ENCODE results near the gene RFT1. TPM values are rescaled to one million over a fixed set of nuclear protein-coding genes. Genes with fewer than 3 reads are reported as not detected.

RFT1 gene
- total RNA-seq, 5 donors from 2014 or later (not counting 1 experiment from before 2014, with no cell fraction given), result 14.4 to 27.8 (median 26.6) TPM

DNA sequence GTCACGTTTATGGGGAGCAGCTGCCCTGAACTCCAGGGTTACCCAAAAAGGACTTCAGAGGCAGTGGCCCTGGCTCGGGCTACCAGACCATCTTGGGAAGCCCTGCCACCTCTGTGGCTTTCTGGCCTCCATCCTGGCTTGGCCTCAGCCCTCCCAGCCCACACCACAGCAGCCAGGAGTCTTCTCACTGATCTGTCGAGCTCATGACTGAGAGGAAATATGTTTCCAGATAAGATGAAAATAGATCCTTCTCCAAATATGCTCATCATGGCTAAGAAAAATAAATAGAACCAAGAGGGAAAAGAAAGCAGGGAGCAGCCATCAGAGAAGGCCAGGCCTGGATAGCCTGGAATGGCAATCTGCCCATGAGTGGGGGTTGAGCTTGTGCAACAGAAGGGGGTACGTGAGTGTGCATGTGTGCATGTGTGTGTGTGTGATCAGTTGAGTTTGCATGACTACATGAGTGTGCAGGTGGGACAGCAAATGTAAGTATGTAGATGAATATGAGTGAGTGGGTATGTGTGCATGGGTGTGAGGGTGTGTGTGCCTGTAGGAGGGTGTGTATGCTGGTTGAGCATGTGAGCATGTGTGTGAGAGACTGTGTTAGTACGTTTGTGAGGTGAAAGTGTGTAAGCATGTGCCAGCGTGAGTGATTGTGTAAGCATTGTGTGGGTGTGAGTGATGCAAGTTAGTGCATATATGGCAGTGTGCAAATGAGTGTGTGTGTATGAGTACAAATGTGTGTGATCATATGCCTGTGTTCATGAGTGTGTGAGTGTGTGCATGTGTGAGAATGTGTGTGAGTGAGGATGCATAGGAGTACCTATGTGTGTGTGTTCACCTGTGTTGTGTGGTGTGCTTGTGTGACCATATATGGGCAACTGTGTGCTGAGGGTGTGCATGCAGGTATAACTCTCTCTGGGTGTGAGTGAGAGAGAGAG is 9.9 kb upstream of the RFT1 start:
- DNase-seq, result no peak
- no peaks in the 10 kb centered on the region for H3K27me3 Mint-ChIP-seq
- Histone ChIP-seq H3K36me3 (ENCODE audit: control insufficient read depth in 2 of 2, extremely low read depth in 1 of 2, insufficient read depth in 1 of 2, low read length in 1 of 2) (no peaks in the 10 kb centered on the region), H3K4me3 (ENCODE audit: control insufficient read depth in 1 of 2, extremely low read depth in 1 of 2, low read length in 1 of 2) (no peak overlapping the region), H3K9me3 (no peaks in the 10 kb centered on the region), H3K27ac (ENCODE audit: low read length) (no peak overlapping the region), H3K4me1 (ENCODE audit: control insufficient read depth in 1 of 2, extremely low read depth in 1 of 2, insufficient read depth in 2 of 2, low read length in 2 of 2) (no peaks in the 10 kb centered on the region), H3K27me3 (replicated peaks in 1 of 2; ENCODE audit: control insufficient read depth in 2 of 2, extremely low read depth in 1 of 2, insufficient read depth in 2 of 2, low read length in 1 of 2) (no peaks in the 10 kb centered on the region)
- no peaks in the 10 kb centered on the region for H3K9me3 Mint-ChIP-seq
- H3K27ac Mint-ChIP-seq, result no peak overlapping the region
- CTCF ChIA-PET, result interaction anchor here in 1 of 2 donors (1.2 kb wide), 1 partner anchor 30 kb away, joined by 5 read pairs; no protein-coding TSS in a partner anchor
- H3K4me1 Mint-ChIP-seq, result no peaks in the 10 kb centered on the region
- no peak for ATAC-seq (replicated peaks in 1 of 4)
- H3K4me3 Mint-ChIP-seq, result no peak overlapping the region
- no peaks in the 10 kb centered on the region for H3K36me3 Mint-ChIP-seq
- POLR2A ChIA-PET, result no interaction called here
- WGBS (ENCODE audit: insufficient coverage), result 64% methylated on average over 5 of the region's 6 CpGs

DNA sequence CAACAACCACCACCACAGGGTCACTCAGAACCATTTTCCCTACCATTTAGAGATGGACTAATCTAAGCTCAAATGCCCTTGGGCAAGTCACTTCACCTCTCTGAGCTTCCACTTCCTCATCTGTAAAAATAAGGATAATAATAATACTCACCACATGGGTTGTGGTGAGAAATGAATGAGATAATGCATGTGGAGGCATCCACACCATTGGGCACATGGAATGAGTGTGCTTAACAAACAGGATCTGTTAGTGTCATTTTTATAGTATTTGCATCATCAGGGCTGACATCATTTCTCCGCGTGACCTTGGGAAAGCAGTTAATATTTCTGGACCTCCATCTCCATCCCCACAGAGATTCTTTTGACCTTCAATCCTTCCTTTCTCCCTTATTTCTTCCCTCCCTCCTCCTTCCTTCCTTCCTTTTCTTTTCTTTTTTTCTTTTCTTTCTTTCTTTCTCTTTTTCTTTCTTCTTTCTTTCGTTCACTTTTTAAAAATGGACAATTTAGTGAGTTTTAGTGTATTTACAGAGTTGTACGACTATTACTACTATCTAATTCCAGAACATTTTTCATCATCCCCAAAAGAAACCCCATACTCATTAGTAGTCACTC is 7.7 kb upstream of the RFT1 start:
- Mint-ChIP-seq H3K27me3 (no peaks in the 10 kb centered on the region), H3K9me3 (no peaks in the 10 kb centered on the region), H3K4me1 (peaks cover 0 to 3% (median 0%) of the 10 kb centered on the region in 3 donors), H3K36me3 (no peaks in the 10 kb centered on the region), H3K4me3 (no peak overlapping the region), H3K27ac (no peak overlapping the region)
- no CpG with 5 or more reads among the region's 4 CpGs for WGBS (ENCODE audit: insufficient coverage)
- Histone ChIP-seq H3K36me3 (ENCODE audit: control insufficient read depth in 2 of 2, extremely low read depth in 1 of 2, insufficient read depth in 1 of 2, low read length in 1 of 2) (no peaks in the 10 kb centered on the region), H3K4me1 (ENCODE audit: control insufficient read depth in 1 of 2, extremely low read depth in 1 of 2, insufficient read depth in 2 of 2, low read length in 2 of 2) (no peaks in the 10 kb centered on the region), H3K27ac (ENCODE audit: low read length) (no peak overlapping the region), H3K27me3 (replicated peaks in 1 of 2; ENCODE audit: control insufficient read depth in 2 of 2, extremely low read depth in 1 of 2, insufficient read depth in 2 of 2, low read length in 1 of 2) (no peaks in the 10 kb centered on the region), H3K4me3 (ENCODE audit: control insufficient read depth in 1 of 2, extremely low read depth in 1 of 2, low read length in 1 of 2) (no peak overlapping the region), H3K9me3 (no peaks in the 10 kb centered on the region)
- DNase-seq, result no peak
- POLR2A ChIA-PET, result no interaction called here
- no peak for ATAC-seq (replicated peaks in 1 of 4)
- CTCF ChIA-PET, result no interaction called here

DNA sequence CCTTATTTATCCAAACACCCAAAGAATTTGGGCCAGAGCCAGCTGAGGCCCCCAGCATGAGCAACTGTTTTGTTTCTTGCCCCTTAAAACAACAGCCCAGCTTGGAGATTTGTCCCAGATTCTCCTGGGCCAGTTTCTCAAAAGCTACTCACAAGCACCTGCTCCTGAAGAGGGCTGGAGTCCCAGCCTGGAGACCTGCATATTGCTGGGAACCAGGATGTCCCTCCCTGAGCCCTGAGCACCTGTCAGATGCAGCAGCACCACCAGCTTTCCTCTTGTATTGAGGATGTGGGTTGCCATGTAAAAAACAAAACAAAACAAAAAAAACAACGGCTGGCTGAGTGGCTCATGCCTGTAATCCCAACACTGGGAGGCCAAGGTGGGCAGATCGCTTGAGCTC is 7.0 kb upstream of the RFT1 start:
- Mint-ChIP-seq H3K4me3 (no peak overlapping the region), H3K4me1 (peaks cover 0 to 3% (median 1%) of the 10 kb centered on the region in 3 donors), H3K9me3 (no peaks in the 10 kb centered on the region), H3K36me3 (no peaks in the 10 kb centered on the region), H3K27me3 (no peaks in the 10 kb centered on the region), H3K27ac (no peak overlapping the region)
- Histone ChIP-seq H3K27me3 (replicated peaks in 1 of 2; ENCODE audit: control insufficient read depth in 2 of 2, extremely low read depth in 1 of 2, insufficient read depth in 2 of 2, low read length in 1 of 2) (no peaks in the 10 kb centered on the region), H3K4me1 (ENCODE audit: control insufficient read depth in 1 of 2, extremely low read depth in 1 of 2, insufficient read depth in 2 of 2, low read length in 2 of 2) (no peaks in the 10 kb centered on the region), H3K4me3 (ENCODE audit: control insufficient read depth in 1 of 2, extremely low read depth in 1 of 2, low read length in 1 of 2) (no peak overlapping the region), H3K9me3 (no peaks in the 10 kb centered on the region), H3K27ac (ENCODE audit: low read length) (no peak overlapping the region), H3K36me3 (ENCODE audit: control insufficient read depth in 2 of 2, extremely low read depth in 1 of 2, insufficient read depth in 1 of 2, low read length in 1 of 2) (no peaks in the 10 kb centered on the region)
- DNase-seq (no peak), ATAC-seq (replicated peaks in 1 of 4) (no peak)
- CTCF ChIA-PET, result no interaction called here
- POLR2A ChIA-PET, result no interaction called here
- no CpG with 5 or more reads among the region's 2 CpGs for WGBS (ENCODE audit: insufficient coverage)

DNA sequence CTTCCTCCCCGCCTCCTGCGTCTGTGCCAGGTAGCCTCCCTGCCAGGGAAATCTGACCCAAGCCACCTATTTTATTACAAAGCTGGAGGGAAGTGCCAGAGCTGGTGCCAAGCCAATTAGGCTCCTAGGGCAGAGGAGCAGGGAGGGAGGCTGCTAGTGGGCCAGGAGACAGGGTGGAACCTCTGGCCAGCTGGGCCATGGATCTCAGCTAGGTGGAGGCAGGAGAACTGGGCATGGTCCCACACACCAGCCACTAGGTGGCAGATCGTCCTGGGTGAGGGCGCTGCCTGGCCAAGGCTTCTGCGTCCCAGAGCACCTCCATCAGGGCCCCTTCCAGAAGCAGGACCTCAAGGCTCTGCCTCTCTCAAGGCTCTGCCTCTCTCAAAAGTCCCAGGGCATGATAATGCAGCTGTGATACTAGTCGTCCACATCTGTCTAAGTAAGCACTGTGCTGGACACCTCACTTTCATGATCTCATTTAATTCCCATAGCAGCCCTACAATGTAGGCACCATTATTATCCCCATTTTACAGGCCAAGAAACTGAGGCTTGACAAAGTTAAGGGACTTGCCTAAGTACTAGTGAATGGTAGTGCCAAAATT is 4.5 kb upstream of the RFT1 start:
- no peaks in the 10 kb centered on the region for H3K9me3 ChIP-seq
- Mint-ChIP-seq H3K9me3 (no peaks in the 10 kb centered on the region), H3K27me3 (no peaks in the 10 kb centered on the region), H3K36me3 (no peaks in the 10 kb centered on the region), H3K4me1 (peaks cover 15 to 20% (median 18%) of the 10 kb centered on the region in 3 donors), H3K4me3 (no peak overlapping the region), H3K27ac (no peak overlapping the region)
- H3K36me3 ChIP-seq (ENCODE audit: control insufficient read depth in 2 of 2, extremely low read depth in 1 of 2, insufficient read depth in 1 of 2, low read length in 1 of 2), result no peaks in the 10 kb centered on the region
- ATAC-seq (replicated peaks in 1 of 4), result peak; percentile 27 to 49 (median 31)
- no peaks in the 10 kb centered on the region for H3K27me3 ChIP-seq (replicated peaks in 1 of 2; ENCODE audit: control insufficient read depth in 2 of 2, extremely low read depth in 1 of 2, insufficient read depth in 2 of 2, low read length in 1 of 2)
- WGBS (ENCODE audit: insufficient coverage), result 11% methylated on average over 3 of the region's 6 CpGs
- CTCF ChIA-PET, result interaction anchor here (0.5 to 2.2 kb wide), 8 partner anchors 10 to 148 kb away, joined by 3 to 12 read pairs (median 4); partner anchors contain the start of gene PRKCD (in 1 of the 2)
- no peak overlapping the region for H3K4me3 ChIP-seq (ENCODE audit: control insufficient read depth in 1 of 2, extremely low read depth in 1 of 2, low read length in 1 of 2)
- peak in 33 of 35 experiments; percentile 18 to 72 (median 45) for DNase-seq
- peaks cover 3 to 13% of the 10 kb centered on the region in 2 experiments for H3K4me1 ChIP-seq (ENCODE audit: control insufficient read depth in 1 of 2, extremely low read depth in 1 of 2, insufficient read depth in 2 of 2, low read length in 2 of 2)
- no peak overlapping the region for H3K27ac ChIP-seq (ENCODE audit: low read length)
- POLR2A ChIA-PET, result interaction anchor here in 1 of 2 donors (0.7 to 1.2 kb wide), 2 partner anchors 10 to 223 kb away, joined by 3 to 4 read pairs; no protein-coding TSS in a partner anchor

DNA sequence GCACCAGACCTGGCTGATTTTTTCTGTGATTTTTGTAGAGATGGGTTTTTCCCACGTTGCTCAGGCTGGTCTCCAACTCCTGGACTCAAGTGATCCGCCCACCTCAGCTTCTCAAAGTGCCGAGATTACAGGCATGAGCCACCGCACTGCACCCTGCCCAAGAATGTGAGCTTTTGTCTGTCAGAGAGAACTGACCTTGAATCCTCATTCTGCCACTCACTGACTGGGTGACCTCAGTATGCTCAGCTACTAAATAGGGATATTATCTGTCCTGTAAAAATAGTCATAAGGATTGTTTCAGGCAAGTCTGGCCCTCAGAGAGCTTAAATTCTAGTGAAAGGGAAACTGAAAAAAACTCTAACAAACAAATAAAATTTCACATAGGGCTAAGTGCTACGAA is 2.1 kb upstream of the RFT1 start:
- 80% methylated on average over 4 of the region's 5 CpGs for WGBS (ENCODE audit: insufficient coverage)
- no peak overlapping the region for H3K4me3 ChIP-seq (ENCODE audit: control insufficient read depth in 1 of 2, extremely low read depth in 1 of 2, low read length in 1 of 2)
- ATAC-seq (replicated peaks in 1 of 4), result no peak
- no peak for DNase-seq
- CTCF ChIA-PET, result interaction anchor here (0.5 to 2.0 kb wide), 4 partner anchors 18 to 64 kb away, joined by 3 to 7 read pairs (median 4); no protein-coding TSS in a partner anchor
- H3K9me3 ChIP-seq, result no peaks in the 10 kb centered on the region
- peaks cover 12 to 19% of the 10 kb centered on the region in 2 experiments for H3K4me1 ChIP-seq (ENCODE audit: control insufficient read depth in 1 of 2, extremely low read depth in 1 of 2, insufficient read depth in 2 of 2, low read length in 2 of 2)
- POLR2A ChIA-PET, result interaction anchor here in 1 of 2 donors (0.5 to 0.7 kb wide), 2 partner anchors 28 to 1909 kb away, joined by 3 to 4 read pairs; no protein-coding TSS in a partner anchor
- Mint-ChIP-seq H3K4me3 (no peak overlapping the region), H3K27ac (peak overlapping the region in 1 of 2 donors; percentile 95), H3K4me1 (peaks cover 25 to 33% (median 31%) of the 10 kb centered on the region in 3 donors), H3K9me3 (no peaks in the 10 kb centered on the region), H3K36me3 (no peaks in the 10 kb centered on the region), H3K27me3 (no peaks in the 10 kb centered on the region)
- H3K27me3 ChIP-seq (replicated peaks in 1 of 2; ENCODE audit: control insufficient read depth in 2 of 2, extremely low read depth in 1 of 2, insufficient read depth in 2 of 2, low read length in 1 of 2), result no peaks in the 10 kb centered on the region
- H3K27ac ChIP-seq (ENCODE audit: low read length), result no peak overlapping the region
- no peaks in the 10 kb centered on the region for H3K36me3 ChIP-seq (ENCODE audit: control insufficient read depth in 2 of 2, extremely low read depth in 1 of 2, insufficient read depth in 1 of 2, low read length in 1 of 2)

DNA sequence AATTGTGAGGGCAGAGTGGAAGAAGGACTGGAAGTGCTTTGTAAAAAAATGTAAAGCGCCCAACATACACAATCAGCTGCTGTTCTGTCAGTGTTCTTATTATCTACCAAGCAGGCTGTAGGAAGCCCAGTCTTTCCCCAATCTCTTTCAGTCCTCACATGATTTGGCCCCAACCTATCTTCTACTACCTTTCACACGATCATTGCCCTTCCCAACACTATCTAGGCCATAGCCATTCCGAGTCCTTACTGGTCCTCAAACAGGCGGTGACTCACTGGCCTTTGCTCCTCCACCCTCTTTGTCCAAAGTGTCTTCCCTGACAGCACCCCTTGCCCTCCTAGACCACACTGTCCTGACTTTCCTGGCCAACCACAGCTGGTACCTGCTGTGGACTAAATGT is 861 bp upstream of the RFT1 start:
- ChIA-PET POLR2A (interaction anchor here in 1 of 2 donors (0.5 kb wide), 1 partner anchor 30 kb away, joined by 4 read pairs; no protein-coding TSS in a partner anchor), CTCF (interaction anchor here in 1 of 2 donors (2.0 kb wide), 1 partner anchor 16 kb away, joined by 7 read pairs; no protein-coding TSS in a partner anchor)
- no peaks in the 10 kb centered on the region for H3K27me3 Mint-ChIP-seq
- Histone ChIP-seq H3K9me3 (no peaks in the 10 kb centered on the region), H3K36me3 (ENCODE audit: control insufficient read depth in 2 of 2, extremely low read depth in 1 of 2, insufficient read depth in 1 of 2, low read length in 1 of 2) (no peaks in the 10 kb centered on the region), H3K4me1 (ENCODE audit: control insufficient read depth in 1 of 2, extremely low read depth in 1 of 2, insufficient read depth in 2 of 2, low read length in 2 of 2) (peaks cover 12 to 19% of the 10 kb centered on the region in 2 experiments), H3K4me3 (ENCODE audit: control insufficient read depth in 1 of 2, extremely low read depth in 1 of 2, low read length in 1 of 2) (peak overlapping the region in 1 of 2 donors; percentile 81), H3K27me3 (replicated peaks in 1 of 2; ENCODE audit: control insufficient read depth in 2 of 2, extremely low read depth in 1 of 2, insufficient read depth in 2 of 2, low read length in 1 of 2) (no peaks in the 10 kb centered on the region), H3K27ac (ENCODE audit: low read length) (peak overlapping the region; percentile 95)
- DNase-seq (no peak), ATAC-seq (replicated peaks in 1 of 4) (no peak)
- H3K27ac Mint-ChIP-seq, result peak overlapping the region; percentile 95 to 99
- H3K9me3 Mint-ChIP-seq, result no peaks in the 10 kb centered on the region
- peaks cover 25 to 33% (median 31%) of the 10 kb centered on the region in 3 donors for H3K4me1 Mint-ChIP-seq
- WGBS (ENCODE audit: insufficient coverage), result 93% methylated on average over 4 of the region's 4 CpGs
- H3K4me3 Mint-ChIP-seq, result peak overlapping the region; percentile 87 to 91 (median 90)
- H3K36me3 Mint-ChIP-seq, result no peaks in the 10 kb centered on the region

Measured in T-cell (primary cell).